GM23338 (cell line): Measurements from ENCODE around the gene POP4.

Source experiments
- CREB1 ChIP-seq: fragments of 250-450 bp; sonication (Bioruptor Pico); IDR thresholded peaks from 2 replicates; pipeline ENCODE4 v1.5.0; 2020; ENCODE audit warnings: low read depth, mild to moderate bottlenecking, moderate library complexity
- EZH2 ChIP-seq: fragments of 200-600 bp; sonication (generic); IDR thresholded peaks from one replicate; pipeline ENCODE4 v1.8.0; 2017; ENCODE audit warnings: antibody characterized with exemption, mild to moderate bottlenecking, low read depth; ENCODE audit not compliant: unreplicated experiment
- EZH2phosphoT487 ChIP-seq: fragments of 200-600 bp; sonication (generic); IDR thresholded peaks from one replicate; pipeline ENCODE4 v1.8.1; 2018; ENCODE audit warnings: antibody characterized with exemption; ENCODE audit not compliant: unreplicated experiment
- JUNB ChIP-seq: IDR thresholded peaks from one replicate; pipeline ENCODE4 v1.6.1; 2016; ENCODE audit warnings: antibody characterized with exemption; ENCODE audit not compliant: unreplicated experiment
- NANOG ChIP-seq: IDR thresholded peaks from 2 replicates; pipeline ENCODE4 v1.6.1; 2016; ENCODE audit warnings: antibody characterized with exemption, borderline replicate concordance
- POLR2AphosphoS5 ChIP-seq: IDR thresholded peaks from 2 replicates; pipeline ENCODE4 v1.6.1; 2016; ENCODE audit warnings: antibody characterized with exemption, low read depth
- STAT1 ChIP-seq: IDR thresholded peaks from one replicate; pipeline ENCODE4 v1.6.1; 2016; ENCODE audit warnings: antibody characterized with exemption; ENCODE audit not compliant: unreplicated experiment
- ZNF114 ChIP-seq: fragments of 250-450 bp; sonication (Bioruptor Pico); IDR thresholded peaks from 2 replicates; pipeline ENCODE4 v1.5.0; 2020; ENCODE audit warnings: mild to moderate bottlenecking, moderate library complexity
- ZNF331 ChIP-seq: fragments of 250-450 bp; sonication (Bioruptor Pico); IDR thresholded peaks from 2 replicates; pipeline ENCODE4 v1.5.0; 2020; ENCODE audit warnings: low read depth, mild to moderate bottlenecking, moderate library complexity
- TF ChIP-seq, protein P1 (sequence below), 2 experiments: fragments of 200-600 bp in 1 of 2; sonication (generic) in 1 of 2; conservative IDR thresholded peaks; 2 replicates each; pipeline versions ENCODE4 v1.5.1 to v1.6.1; 2016 to 2017; ENCODE audit warnings: antibody characterized with exemption in 2 of 2, low read depth in 2 of 2, mild to moderate bottlenecking in 2 of 2, moderate library complexity in 1 of 2
- TF ChIP-seq, protein P2 (sequence below): IDR thresholded peaks from one replicate; pipeline ENCODE4 v1.6.1; 2018; ENCODE audit warnings: antibody characterized with exemption; ENCODE audit not compliant: unreplicated experiment
- TF ChIP-seq, protein P3 (sequence below): IDR thresholded peaks from 2 replicates; pipeline ENCODE4 v1.6.1; 2016; ENCODE audit warnings: antibody characterized with exemption
- TF ChIP-seq, protein P4 (sequence below): fragments of 250-450 bp; sonication (Bioruptor Pico); IDR thresholded peaks from 2 replicates; pipeline ENCODE4 v1.5.0; 2020; ENCODE audit warnings: mild to moderate bottlenecking, moderate library complexity

DNA sequence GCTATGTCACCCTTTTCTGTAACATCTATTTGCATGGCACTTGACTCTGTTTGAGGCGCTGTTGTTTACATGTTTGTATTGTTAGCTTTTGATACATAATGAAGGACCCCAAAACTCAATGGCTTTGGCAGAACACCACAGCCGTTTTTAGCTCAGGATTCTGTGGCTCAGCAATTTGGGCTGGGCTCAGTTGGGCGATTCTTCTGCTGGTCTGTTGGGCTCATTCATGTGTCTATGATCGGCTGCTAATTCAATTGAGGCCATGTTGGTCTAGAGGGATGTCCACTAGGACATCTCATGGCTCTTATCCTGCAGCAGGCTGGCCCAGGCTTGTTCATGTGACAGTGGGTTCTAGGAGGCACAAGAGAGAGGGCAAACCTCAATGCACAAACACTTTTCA is 46.3 kb upstream of the POP4 start:
- TF ChIP-seq, protein P1, sequence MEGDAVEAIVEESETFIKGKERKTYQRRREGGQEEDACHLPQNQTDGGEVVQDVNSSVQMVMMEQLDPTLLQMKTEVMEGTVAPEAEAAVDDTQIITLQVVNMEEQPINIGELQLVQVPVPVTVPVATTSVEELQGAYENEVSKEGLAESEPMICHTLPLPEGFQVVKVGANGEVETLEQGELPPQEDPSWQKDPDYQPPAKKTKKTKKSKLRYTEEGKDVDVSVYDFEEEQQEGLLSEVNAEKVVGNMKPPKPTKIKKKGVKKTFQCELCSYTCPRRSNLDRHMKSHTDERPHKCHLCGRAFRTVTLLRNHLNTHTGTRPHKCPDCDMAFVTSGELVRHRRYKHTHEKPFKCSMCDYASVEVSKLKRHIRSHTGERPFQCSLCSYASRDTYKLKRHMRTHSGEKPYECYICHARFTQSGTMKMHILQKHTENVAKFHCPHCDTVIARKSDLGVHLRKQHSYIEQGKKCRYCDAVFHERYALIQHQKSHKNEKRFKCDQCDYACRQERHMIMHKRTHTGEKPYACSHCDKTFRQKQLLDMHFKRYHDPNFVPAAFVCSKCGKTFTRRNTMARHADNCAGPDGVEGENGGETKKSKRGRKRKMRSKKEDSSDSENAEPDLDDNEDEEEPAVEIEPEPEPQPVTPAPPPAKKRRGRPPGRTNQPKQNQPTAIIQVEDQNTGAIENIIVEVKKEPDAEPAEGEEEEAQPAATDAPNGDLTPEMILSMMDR (conservative IDR thresholded peaks at IDR 0.05; ENCODE audit: low read depth in 2 of 2): no peak
- TF ChIP-seq EZH2 (no peak), POLR2AphosphoS5 (no peak), EZH2phosphoT487 (no peak), CREB1 (no peak), JUNB (no peak), ZNF114 (no peak), ZNF331 (CRISPR knock-in tag) (peak; percentile 89), NANOG (no peak), STAT1 (no peak)
- TF ChIP-seq, protein P2, sequence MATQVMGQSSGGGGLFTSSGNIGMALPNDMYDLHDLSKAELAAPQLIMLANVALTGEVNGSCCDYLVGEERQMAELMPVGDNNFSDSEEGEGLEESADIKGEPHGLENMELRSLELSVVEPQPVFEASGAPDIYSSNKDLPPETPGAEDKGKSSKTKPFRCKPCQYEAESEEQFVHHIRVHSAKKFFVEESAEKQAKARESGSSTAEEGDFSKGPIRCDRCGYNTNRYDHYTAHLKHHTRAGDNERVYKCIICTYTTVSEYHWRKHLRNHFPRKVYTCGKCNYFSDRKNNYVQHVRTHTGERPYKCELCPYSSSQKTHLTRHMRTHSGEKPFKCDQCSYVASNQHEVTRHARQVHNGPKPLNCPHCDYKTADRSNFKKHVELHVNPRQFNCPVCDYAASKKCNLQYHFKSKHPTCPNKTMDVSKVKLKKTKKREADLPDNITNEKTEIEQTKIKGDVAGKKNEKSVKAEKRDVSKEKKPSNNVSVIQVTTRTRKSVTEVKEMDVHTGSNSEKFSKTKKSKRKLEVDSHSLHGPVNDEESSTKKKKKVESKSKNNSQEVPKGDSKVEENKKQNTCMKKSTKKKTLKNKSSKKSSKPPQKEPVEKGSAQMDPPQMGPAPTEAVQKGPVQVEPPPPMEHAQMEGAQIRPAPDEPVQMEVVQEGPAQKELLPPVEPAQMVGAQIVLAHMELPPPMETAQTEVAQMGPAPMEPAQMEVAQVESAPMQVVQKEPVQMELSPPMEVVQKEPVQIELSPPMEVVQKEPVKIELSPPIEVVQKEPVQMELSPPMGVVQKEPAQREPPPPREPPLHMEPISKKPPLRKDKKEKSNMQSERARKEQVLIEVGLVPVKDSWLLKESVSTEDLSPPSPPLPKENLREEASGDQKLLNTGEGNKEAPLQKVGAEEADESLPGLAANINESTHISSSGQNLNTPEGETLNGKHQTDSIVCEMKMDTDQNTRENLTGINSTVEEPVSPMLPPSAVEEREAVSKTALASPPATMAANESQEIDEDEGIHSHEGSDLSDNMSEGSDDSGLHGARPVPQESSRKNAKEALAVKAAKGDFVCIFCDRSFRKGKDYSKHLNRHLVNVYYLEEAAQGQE: no peak
- TF ChIP-seq, protein P3, sequence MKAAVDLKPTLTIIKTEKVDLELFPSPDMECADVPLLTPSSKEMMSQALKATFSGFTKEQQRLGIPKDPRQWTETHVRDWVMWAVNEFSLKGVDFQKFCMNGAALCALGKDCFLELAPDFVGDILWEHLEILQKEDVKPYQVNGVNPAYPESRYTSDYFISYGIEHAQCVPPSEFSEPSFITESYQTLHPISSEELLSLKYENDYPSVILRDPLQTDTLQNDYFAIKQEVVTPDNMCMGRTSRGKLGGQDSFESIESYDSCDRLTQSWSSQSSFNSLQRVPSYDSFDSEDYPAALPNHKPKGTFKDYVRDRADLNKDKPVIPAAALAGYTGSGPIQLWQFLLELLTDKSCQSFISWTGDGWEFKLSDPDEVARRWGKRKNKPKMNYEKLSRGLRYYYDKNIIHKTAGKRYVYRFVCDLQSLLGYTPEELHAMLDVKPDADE: no peak
- TF ChIP-seq, protein P4, sequence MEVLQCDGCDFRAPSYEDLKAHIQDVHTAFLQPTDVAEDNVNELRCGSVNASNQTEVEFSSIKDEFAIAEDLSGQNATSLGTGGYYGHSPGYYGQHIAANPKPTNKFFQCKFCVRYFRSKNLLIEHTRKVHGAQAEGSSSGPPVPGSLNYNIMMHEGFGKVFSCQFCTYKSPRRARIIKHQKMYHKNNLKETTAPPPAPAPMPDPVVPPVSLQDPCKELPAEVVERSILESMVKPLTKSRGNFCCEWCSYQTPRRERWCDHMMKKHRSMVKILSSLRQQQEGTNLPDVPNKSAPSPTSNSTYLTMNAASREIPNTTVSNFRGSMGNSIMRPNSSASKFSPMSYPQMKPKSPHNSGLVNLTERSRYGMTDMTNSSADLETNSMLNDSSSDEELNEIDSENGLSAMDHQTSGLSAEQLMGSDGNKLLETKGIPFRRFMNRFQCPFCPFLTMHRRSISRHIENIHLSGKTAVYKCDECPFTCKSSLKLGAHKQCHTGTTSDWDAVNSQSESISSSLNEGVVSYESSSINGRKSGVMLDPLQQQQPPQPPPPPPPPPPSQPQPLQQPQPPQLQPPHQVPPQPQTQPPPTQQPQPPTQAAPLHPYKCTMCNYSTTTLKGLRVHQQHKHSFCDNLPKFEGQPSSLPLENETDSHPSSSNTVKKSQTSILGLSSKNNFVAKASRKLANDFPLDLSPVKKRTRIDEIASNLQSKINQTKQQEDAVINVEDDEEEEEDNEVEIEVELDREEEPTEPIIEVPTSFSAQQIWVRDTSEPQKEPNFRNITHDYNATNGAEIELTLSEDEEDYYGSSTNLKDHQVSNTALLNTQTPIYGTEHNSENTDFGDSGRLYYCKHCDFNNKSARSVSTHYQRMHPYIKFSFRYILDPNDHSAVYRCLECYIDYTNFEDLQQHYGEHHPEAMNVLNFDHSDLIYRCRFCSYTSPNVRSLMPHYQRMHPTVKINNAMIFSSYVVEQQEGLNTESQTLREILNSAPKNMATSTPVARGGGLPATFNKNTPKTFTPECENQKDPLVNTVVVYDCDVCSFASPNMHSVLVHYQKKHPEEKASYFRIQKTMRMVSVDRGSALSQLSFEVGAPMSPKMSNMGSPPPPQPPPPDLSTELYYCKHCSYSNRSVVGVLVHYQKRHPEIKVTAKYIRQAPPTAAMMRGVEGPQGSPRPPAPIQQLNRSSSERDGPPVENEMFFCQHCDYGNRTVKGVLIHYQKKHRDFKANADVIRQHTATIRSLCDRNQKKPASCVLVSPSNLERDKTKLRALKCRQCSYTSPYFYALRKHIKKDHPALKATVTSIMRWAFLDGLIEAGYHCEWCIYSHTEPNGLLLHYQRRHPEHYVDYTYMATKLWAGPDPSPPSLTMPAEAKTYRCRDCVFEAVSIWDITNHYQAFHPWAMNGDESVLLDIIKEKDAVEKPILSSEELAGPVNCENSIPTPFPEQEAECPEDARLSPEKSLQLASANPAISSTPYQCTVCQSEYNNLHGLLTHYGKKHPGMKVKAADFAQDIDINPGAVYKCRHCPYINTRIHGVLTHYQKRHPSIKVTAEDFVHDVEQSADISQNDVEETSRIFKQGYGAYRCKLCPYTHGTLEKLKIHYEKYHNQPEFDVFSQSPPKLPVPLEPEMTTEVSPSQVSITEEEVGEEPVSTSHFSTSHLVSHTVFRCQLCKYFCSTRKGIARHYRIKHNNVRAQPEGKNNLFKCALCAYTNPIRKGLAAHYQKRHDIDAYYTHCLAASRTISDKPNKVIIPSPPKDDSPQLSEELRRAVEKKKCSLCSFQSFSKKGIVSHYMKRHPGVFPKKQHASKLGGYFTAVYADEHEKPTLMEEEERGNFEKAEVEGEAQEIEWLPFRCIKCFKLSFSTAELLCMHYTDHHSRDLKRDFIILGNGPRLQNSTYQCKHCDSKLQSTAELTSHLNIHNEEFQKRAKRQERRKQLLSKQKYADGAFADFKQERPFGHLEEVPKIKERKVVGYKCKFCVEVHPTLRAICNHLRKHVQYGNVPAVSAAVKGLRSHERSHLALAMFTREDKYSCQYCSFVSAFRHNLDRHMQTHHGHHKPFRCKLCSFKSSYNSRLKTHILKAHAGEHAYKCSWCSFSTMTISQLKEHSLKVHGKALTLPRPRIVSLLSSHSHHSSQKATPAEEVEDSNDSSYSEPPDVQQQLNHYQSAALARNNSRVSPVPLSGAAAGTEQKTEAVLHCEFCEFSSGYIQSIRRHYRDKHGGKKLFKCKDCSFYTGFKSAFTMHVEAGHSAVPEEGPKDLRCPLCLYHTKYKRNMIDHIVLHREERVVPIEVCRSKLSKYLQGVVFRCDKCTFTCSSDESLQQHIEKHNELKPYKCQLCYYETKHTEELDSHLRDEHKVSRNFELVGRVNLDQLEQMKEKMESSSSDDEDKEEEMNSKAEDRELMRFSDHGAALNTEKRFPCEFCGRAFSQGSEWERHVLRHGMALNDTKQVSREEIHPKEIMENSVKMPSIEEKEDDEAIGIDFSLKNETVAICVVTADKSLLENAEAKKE (CRISPR knock-in tag): no peak
